Cardiac septum (tissue), 1 donor: ENCODE measurements around the gene SLC7A6. TPM values are rescaled to one million over a fixed set of nuclear protein-coding genes. Genes with fewer than 3 reads are reported as not detected.

Source experiments
- DNase-seq: peaks from one replicate; pipeline ENCODE4 v3.0.0-alpha.2; 2020; ENCODE audit warnings: low spot score
- intact Hi-C: fragments of 100-400 bp; cut with DNase I; formaldehyde crosslinking; loops from one replicate; pipeline ENCODE4 v1.14.0; 2022
- total RNA-seq: library from RNA; stranded (reverse); fragmentation: NEBNext Ultra II Directional; extraction: Animal tissue kit (Norgen Biotek cat#: 25700); gene quantifications from one replicate; pipeline ENCODE4 v1.2.1, GENCODE V29; 2021
- donor health status: DM: no; HTN: no; CAD: no.

The SLC7A6 gene
- total RNA-seq, 1 donor from 2014 or later, result 42.4 TPM

GRCh38 chr16:68291227-68291626 lies 26.9 kb downstream of the SLC7A6 start:
- DNase-seq, result no peak
- intact Hi-C loops, result no loop called here

- DNase-seq, result no peak
- intact Hi-C loops, result no loop called here
These were observed 28.1 kb downstream of the SLC7A6 start for GRCh38 chr16:68292425-68292824.

GRCh38 chr16:68296291-68296690 lies 32.0 kb downstream of the SLC7A6 start:
- intact Hi-C loops, result loop anchor here (5.0 kb wide), 1 partner anchor 34 kb away; the partner anchor contains the start of gene SLC7A6
- DNase-seq, result no peak

GRCh38 chr16:68296693-68297092 lies 32.4 kb downstream of the SLC7A6 start:
- intact Hi-C loops, result loop anchor here (5.0 kb wide), 1 partner anchor 34 kb away; the partner anchor contains the start of gene SLC7A6
- no peak for DNase-seq

GRCh38 chr16:68297908-68298307 lies 33.6 kb downstream of the SLC7A6 start:
- DNase-seq, result no peak
- intact Hi-C loops, result loop anchor here (5.0 kb wide), 1 partner anchor 36 kb away; the partner anchor contains the start of gene SLC7A6

GRCh38 chr16:68298312-68298711 lies 34.0 kb downstream of the SLC7A6 start:
- DNase-seq, result no peak
- intact Hi-C loops, result loop anchor here (5.0 kb wide), 1 partner anchor 36 kb away; the partner anchor contains the start of gene SLC7A6

- intact Hi-C loops, result loop anchor here (5.0 kb wide), 1 partner anchor 37 kb away; the partner anchor contains the start of gene SLC7A6
- peak; percentile 74 for DNase-seq
These were observed 34.7 kb downstream of the SLC7A6 start for GRCh38 chr16:68298907-68299561.

GRCh38 chr16:68299571-68300453 lies 35.5 kb downstream of the SLC7A6 start:
- intact Hi-C loops, result loop anchor here (5.0 kb wide), 1 partner anchor 38 kb away; the partner anchor contains the start of gene SLC7A6

GRCh38 chr16:68300734-68301459 lies 36.6 kb downstream of the SLC7A6 start:
- peak; percentile 46 for DNase-seq
- intact Hi-C loops, result no loop called here

More at GRCh38 chr16:68299571-68300453, 35.5 kb downstream of the SLC7A6 start:
- DNase-seq, result no peak

- no peak for DNase-seq
- intact Hi-C loops, result no loop called here
These were observed 42.3 kb downstream of the SLC7A6 start for GRCh38 chr16:68306633-68307032.

- DNase-seq, result no peak
- intact Hi-C loops, result loop anchor here (5.0 kb wide), 1 partner anchor 62 kb away; the partner anchor contains the start of gene PLA2G15
These were observed 45.5 kb downstream of the SLC7A6 start for GRCh38 chr16:68309799-68310198.

GRCh38 chr16:68310437-68310773 lies 46.1 kb downstream of the SLC7A6 start:
- intact Hi-C loops, result loop anchor here (5.0 kb wide), 1 partner anchor 63 kb away; the partner anchor contains the start of gene PLA2G15
- DNase-seq, result no peak

GRCh38 chr16:68310774-68311511 lies 46.6 kb downstream of the SLC7A6 start, which contains the start of the genes PRMT7 and SLC7A6OS:
PRMT7 (plus strand) TSS chr16:68311019; CDS start chr16:68315980, 4,961 bp downstream.
SLC7A6OS (minus strand) TSS chr16:68310946; CDS start chr16:68310926, 20 bp downstream.
- intact Hi-C loops, result loop anchor here (1.0 to 5.0 kb wide), 2 partner anchors 47 to 64 kb away; partner anchors contain the start of genes PLA2G15 and SLC7A6
- DNase-seq, result peak; percentile 97

GRCh38 chr16:68313116-68313515 lies 48.8 kb downstream of the SLC7A6 start:
- no peak for DNase-seq
- intact Hi-C loops, result loop anchor here (5.0 kb wide), 1 partner anchor 66 kb away; the partner anchor contains the start of gene PLA2G15

GRCh38 chr16:68319185-68319908 lies 55.0 kb downstream of the SLC7A6 start:
- DNase-seq, result no peak
- intact Hi-C loops, result no loop called here

GRCh38 chr16:68324336-68324735 lies 60.0 kb downstream of the SLC7A6 start:
- intact Hi-C loops, result no loop called here
- DNase-seq, result no peak

GRCh38 chr16:68324780-68325357 lies 60.5 kb downstream of the SLC7A6 start:
- intact Hi-C loops, result no loop called here
- no peak for DNase-seq
